Naive B cell (primary cell): Measurements from ENCODE around the gene HKDC1. TPM values are rescaled to one million over a fixed set of nuclear protein-coding genes. Genes with fewer than 3 reads are reported as not detected.
A peak's percentile ranks its signal among the peaks of the same experiment; 100 is the strongest.

ENCODE experiments used
- ATAC-seq, 2 donors: fragments of 150-1000 bp; cut with Tn5 transposase; 2 replicates each; pipeline ENCODE4 v1.10.0; 2021; ENCODE audit warnings: low read depth in 2 of 2, mild to moderate bottlenecking in 2 of 2, moderate library complexity in 2 of 2
- DNase-seq: peaks from one replicate; pipeline ENCODE4 v3.0.0; 2022
- H3K27ac Mint-ChIP-seq, 6 donors: one replicate each; pipeline ENCODE4 v1.8.0; 2020 to 2022; ENCODE audit warnings: mild to moderate bottlenecking in 6 of 6, mixed read lengths in 6 of 6, moderate library complexity in 5 of 6, inconsistent platforms in 2 of 6
- H3K27me3 Mint-ChIP-seq, 3 donors: one replicate each; pipeline ENCODE4 v1.8.0; 2021 to 2022; ENCODE audit warnings: mixed read lengths in 3 of 3, mild to moderate bottlenecking in 1 of 3
- H3K36me3 Mint-ChIP-seq, 2 donors: one replicate each; pipeline ENCODE4 v1.8.0; 2020 to 2022; ENCODE audit warnings: mixed read lengths in 2 of 2, inconsistent platforms in 1 of 2, mild to moderate bottlenecking in 1 of 2
- H3K4me1 Mint-ChIP-seq, 3 donors: one replicate each; pipeline ENCODE4 v1.8.0; 2020 to 2022; ENCODE audit warnings: mixed read lengths in 3 of 3, inconsistent platforms in 1 of 3, mild to moderate bottlenecking in 1 of 3, moderate library complexity in 1 of 3
- H3K4me3 Mint-ChIP-seq, 8 donors: one replicate each; pipeline ENCODE4 v1.8.0; 2020 to 2022; ENCODE audit warnings: mild to moderate bottlenecking in 8 of 8, mixed read lengths in 8 of 8, moderate library complexity in 8 of 8, inconsistent platforms in 2 of 8
- H3K9me3 Mint-ChIP-seq, 7 donors: one replicate each; pipeline ENCODE4 v1.8.0; 2020 to 2022; ENCODE audit warnings: mixed read lengths in 7 of 7, mild to moderate bottlenecking in 5 of 7, inconsistent platforms in 2 of 7, moderate library complexity in 1 of 7
- polyA plus RNA-seq, 6 donors: library from polyadenylated mRNA; unstranded; fragments of 300-500 nt; fragmentation: Illumina TruSeq; gene quantifications; one replicate each; pipeline ENCODE4 v1.2.3, GENCODE V29; 2021; ENCODE audit warnings: low read depth in 6 of 6

HKDC1 gene
- polyA plus RNA-seq, 6 donors from 2014 or later, result not detected

DNA sequence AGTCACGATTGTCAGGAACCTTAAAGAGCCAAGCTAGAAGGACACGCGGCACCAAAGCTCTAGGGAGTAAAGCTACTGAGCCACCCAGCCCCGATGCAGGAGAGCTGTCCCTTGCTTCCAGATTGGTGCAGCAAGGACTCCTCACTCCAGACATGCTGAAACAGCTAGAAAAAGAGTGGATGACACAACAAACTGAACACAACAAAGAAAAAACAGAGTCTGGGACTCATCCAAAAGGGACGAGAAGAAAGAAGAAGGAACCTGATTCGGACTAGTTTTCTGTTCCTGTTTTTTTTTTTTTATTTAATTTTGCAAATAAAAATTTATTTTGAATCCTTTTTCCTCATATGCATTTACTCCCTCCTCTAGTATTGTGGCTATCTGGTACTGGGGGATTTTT is 11.4 kb upstream of the HKDC1 start:
- DNase-seq (no peak), ATAC-seq (no peak)
- peak overlapping the region in 1 of 6 donors; percentile 34 for H3K27ac Mint-ChIP-seq
- H3K4me1 Mint-ChIP-seq, result no peaks in the 10 kb centered on the region
- H3K36me3 Mint-ChIP-seq, result peaks cover 9 to 13% of the 10 kb centered on the region in 2 donors
- H3K27me3 Mint-ChIP-seq, result no peaks in the 10 kb centered on the region
- H3K4me3 Mint-ChIP-seq, result peak overlapping the region in 1 of 8 donors; percentile 40
- H3K9me3 Mint-ChIP-seq, result no peaks in the 10 kb centered on the region

DNA sequence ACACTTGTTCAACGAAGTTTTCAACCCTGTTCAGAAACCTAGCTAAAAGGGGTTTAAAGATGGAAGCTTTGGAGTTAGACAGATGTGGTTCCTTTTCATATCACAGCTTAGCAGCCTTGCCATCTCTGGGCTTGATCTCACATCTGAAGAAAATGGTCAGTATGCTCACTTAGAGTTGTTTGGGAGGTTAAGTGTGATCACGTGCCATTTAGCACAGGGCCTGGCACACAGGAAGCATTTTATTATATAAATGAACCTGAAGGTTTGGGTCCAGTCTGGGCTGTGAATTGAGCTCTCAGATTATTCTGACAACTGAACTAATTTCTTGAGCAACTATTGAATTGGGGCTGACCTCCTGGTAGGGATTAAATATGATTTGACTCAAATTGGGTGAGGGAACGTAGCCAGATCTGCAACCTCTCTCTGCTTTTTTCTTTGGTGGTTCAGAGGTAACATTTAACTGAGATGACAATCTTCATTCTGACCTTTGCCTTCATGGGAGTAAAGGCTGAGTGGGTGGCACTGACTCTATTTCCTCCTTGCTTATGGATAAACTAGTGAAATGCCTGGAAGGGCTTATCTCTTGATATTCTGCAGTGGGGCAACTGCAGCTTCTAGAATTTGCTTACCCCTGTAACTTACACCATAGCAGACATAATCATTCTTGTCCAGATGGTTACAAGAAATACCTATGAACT is 10.2 kb upstream of the HKDC1 start:
- H3K4me3 Mint-ChIP-seq, result no peak overlapping the region
- H3K4me1 Mint-ChIP-seq, result no peaks in the 10 kb centered on the region
- ATAC-seq (no peak), DNase-seq (no peak)
- H3K27ac Mint-ChIP-seq, result peak overlapping the region in 1 of 6 donors; percentile 42
- H3K27me3 Mint-ChIP-seq, result peaks cover 0 to 3% (median 0%) of the 10 kb centered on the region in 3 donors
- peaks cover 0 to 4% (median 0%) of the 10 kb centered on the region in 7 donors for H3K9me3 Mint-ChIP-seq
- peaks cover 9 to 13% of the 10 kb centered on the region in 2 donors for H3K36me3 Mint-ChIP-seq

GRCh38 chr10:69211104-69211503 is 9.0 kb upstream of the HKDC1 start:
- ATAC-seq (no peak), DNase-seq (no peak)
- H3K36me3 Mint-ChIP-seq, result peaks cover 9 to 13% of the 10 kb centered on the region in 2 donors
- H3K4me3 Mint-ChIP-seq, result no peak overlapping the region
- H3K4me1 Mint-ChIP-seq, result peaks cover 0 to 10% (median 4%) of the 10 kb centered on the region in 3 donors
- no peak overlapping the region for H3K27ac Mint-ChIP-seq
- peaks cover 0 to 5% (median 3%) of the 10 kb centered on the region in 7 donors for H3K9me3 Mint-ChIP-seq
- H3K27me3 Mint-ChIP-seq, result peaks cover 3 to 8% (median 7%) of the 10 kb centered on the region in 3 donors

- H3K4me1 Mint-ChIP-seq, result peaks cover 0 to 10% (median 4%) of the 10 kb centered on the region in 3 donors
- DNase-seq (no peak), ATAC-seq (no peak)
- H3K27me3 Mint-ChIP-seq, result peaks cover 3 to 10% (median 7%) of the 10 kb centered on the region in 3 donors
- H3K27ac Mint-ChIP-seq, result no peak overlapping the region
- peaks cover 9 to 13% of the 10 kb centered on the region in 2 donors for H3K36me3 Mint-ChIP-seq
- no peak overlapping the region for H3K4me3 Mint-ChIP-seq
- peaks cover 0 to 5% (median 3%) of the 10 kb centered on the region in 7 donors for H3K9me3 Mint-ChIP-seq
Measured at GRCh38 chr10:69211524-69211923, 8.6 kb upstream of the HKDC1 start.

GRCh38 chr10:69213591-69214311 is 6.4 kb upstream of the HKDC1 start:
- DNase-seq, result no peak
- no peak overlapping the region for H3K4me3 Mint-ChIP-seq

GRCh38 chr10:69214666-69215131 is 5.4 kb upstream of the HKDC1 start:
- DNase-seq (no peak), ATAC-seq (no peak)
- Mint-ChIP-seq H3K4me3 (no peak overlapping the region), H3K4me1 (peaks cover 0 to 10% (median 4%) of the 10 kb centered on the region in 3 donors), H3K9me3 (peaks cover 0 to 5% (median 3%) of the 10 kb centered on the region in 7 donors), H3K27me3 (peaks cover 3 to 12% (median 10%) of the 10 kb centered on the region in 3 donors), H3K36me3 (no peaks in the 10 kb centered on the region), H3K27ac (no peak overlapping the region)

More at GRCh38 chr10:69213591-69214311, 6.4 kb upstream of the HKDC1 start:
- H3K27me3 Mint-ChIP-seq, result peaks cover 3 to 12% (median 10%) of the 10 kb centered on the region in 3 donors
- peaks cover 0 to 3% of the 10 kb centered on the region in 2 donors for H3K36me3 Mint-ChIP-seq
- peaks cover 0 to 5% (median 3%) of the 10 kb centered on the region in 7 donors for H3K9me3 Mint-ChIP-seq
- ATAC-seq, result no peak
- peaks cover 0 to 10% (median 4%) of the 10 kb centered on the region in 3 donors for H3K4me1 Mint-ChIP-seq
- no peak overlapping the region for H3K27ac Mint-ChIP-seq

- Mint-ChIP-seq H3K9me3 (peaks cover 0 to 5% (median 3%) of the 10 kb centered on the region in 7 donors), H3K36me3 (no peaks in the 10 kb centered on the region), H3K4me1 (peaks cover 0 to 10% (median 4%) of the 10 kb centered on the region in 3 donors), H3K4me3 (no peak overlapping the region), H3K27me3 (peaks cover 3 to 12% (median 10%) of the 10 kb centered on the region in 3 donors), H3K27ac (peak overlapping the region in 2 of 6 donors; percentile 8 to 12)
- no peak for DNase-seq
- ATAC-seq, result no peak
Measured at GRCh38 chr10:69215405-69216171, 4.5 kb upstream of the HKDC1 start.

DNA sequence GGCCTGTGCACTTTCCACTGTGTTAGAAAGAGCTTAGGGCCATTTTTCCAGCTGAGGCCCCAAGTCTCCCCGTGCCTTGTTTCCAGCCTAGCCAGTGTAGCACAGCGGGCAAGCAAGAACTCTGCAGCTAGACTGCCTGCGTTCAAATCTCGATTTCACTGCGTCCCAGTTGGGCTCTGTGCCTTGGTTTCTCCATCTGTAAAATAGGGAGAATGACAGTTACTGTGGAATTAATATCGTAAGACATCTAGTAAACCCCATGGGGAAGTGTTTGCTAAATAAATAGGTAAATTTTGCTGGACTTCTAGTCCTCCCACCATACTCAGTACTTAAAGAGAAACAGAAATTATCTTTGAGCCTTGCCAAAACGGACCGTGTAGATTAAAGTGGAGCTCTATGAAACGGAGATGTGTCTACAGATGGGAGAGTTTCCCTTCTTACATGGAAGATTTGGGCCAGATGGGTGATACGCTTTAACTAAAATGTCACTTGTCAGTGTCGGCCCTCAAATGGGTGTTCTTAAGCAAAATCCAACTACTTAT is 3.5 kb upstream of the HKDC1 start:
- H3K4me1 Mint-ChIP-seq, result peaks cover 0 to 10% (median 4%) of the 10 kb centered on the region in 3 donors
- H3K27ac Mint-ChIP-seq, result no peak overlapping the region

DNA sequence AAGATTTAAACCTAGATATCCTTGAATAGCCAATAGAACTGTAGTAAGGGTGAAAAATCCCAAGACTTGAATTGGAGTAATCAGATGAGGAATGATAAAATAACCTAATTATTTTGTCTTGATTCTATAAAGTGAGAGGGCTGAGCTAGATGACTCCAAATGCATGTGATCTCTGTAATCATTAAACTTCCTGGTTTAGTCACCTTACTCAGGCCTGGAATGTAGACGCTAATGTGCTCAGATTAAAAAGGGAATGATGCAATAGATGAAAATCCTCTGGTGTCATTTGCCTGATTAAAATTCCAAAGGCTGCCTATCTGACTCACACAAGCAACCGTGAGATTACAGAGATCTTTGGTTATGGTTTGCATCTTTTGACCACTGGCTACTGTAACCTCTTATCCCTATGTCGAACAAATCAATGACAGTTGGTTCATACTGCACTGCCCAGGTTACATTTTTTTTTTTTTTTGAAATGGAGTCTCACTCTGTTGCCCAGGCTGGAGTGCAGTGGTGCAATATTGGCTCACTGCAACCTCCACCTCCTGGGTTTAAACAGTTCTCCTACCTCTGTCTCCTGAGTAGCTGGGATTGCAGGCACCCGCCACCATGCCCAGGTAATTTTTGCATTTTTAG is 2.9 kb upstream of the HKDC1 start:
- H3K27me3 Mint-ChIP-seq, result peaks cover 3 to 12% (median 10%) of the 10 kb centered on the region in 3 donors
- H3K4me1 Mint-ChIP-seq, result peaks cover 0 to 10% (median 6%) of the 10 kb centered on the region in 3 donors
- no peak overlapping the region for H3K4me3 Mint-ChIP-seq
- no peaks in the 10 kb centered on the region for H3K36me3 Mint-ChIP-seq
- DNase-seq (no peak), ATAC-seq (no peak)
- peaks cover 0 to 5% (median 3%) of the 10 kb centered on the region in 7 donors for H3K9me3 Mint-ChIP-seq
- H3K27ac Mint-ChIP-seq, result no peak overlapping the region

More for the DNA sequence above, 3.5 kb upstream of the HKDC1 start:
- ATAC-seq (no peak), DNase-seq (no peak)
- no peaks in the 10 kb centered on the region for H3K36me3 Mint-ChIP-seq
- H3K4me3 Mint-ChIP-seq, result no peak overlapping the region
- peaks cover 0 to 5% (median 3%) of the 10 kb centered on the region in 7 donors for H3K9me3 Mint-ChIP-seq
- H3K27me3 Mint-ChIP-seq, result peaks cover 3 to 12% (median 10%) of the 10 kb centered on the region in 3 donors

GRCh38 chr10:69218831-69219230 is 1.3 kb upstream of the HKDC1 start:
- no peaks in the 10 kb centered on the region for H3K36me3 Mint-ChIP-seq
- H3K9me3 Mint-ChIP-seq, result peaks cover 0 to 5% (median 3%) of the 10 kb centered on the region in 7 donors
- H3K4me3 Mint-ChIP-seq, result no peak overlapping the region
- DNase-seq, result no peak
- peaks cover 7 to 16% (median 16%) of the 10 kb centered on the region in 3 donors for H3K4me1 Mint-ChIP-seq
- no peak overlapping the region for H3K27ac Mint-ChIP-seq
- H3K27me3 Mint-ChIP-seq, result peaks cover 3 to 12% (median 10%) of the 10 kb centered on the region in 3 donors
- no peak for ATAC-seq

- Mint-ChIP-seq H3K27ac (peak overlapping the region in 1 of 6 donors; percentile 27), H3K9me3 (peaks cover 0 to 1% (median 0%) of the 10 kb centered on the region in 7 donors), H3K36me3 (no peaks in the 10 kb centered on the region), H3K4me1 (peaks cover 7 to 14% (median 12%) of the 10 kb centered on the region in 3 donors), H3K27me3 (peaks cover 0 to 10% (median 8%) of the 10 kb centered on the region in 3 donors), H3K4me3 (no peak overlapping the region)
- DNase-seq (no peak), ATAC-seq (no peak)
Measured at GRCh38 chr10:69220507-69220906, 375 bp downstream of the HKDC1 start.
